Neuronal stem cell (in vitro differentiated cells): ENCODE results near the gene MTX2.
A peak's percentile ranks its signal among the peaks of the same experiment; 100 is the strongest.

ENCODE experiments used
- DNase-seq: peaks from one replicate; pipeline ENCODE4 v3.0.0-alpha.2; 2013; ENCODE audit warnings: low spot score
- H2AFZ ChIP-seq: one replicate; pipeline ENCODE4 v1.6.1; 2013; ENCODE audit warnings: mild to moderate bottlenecking, low read length, inconsistent platforms
- H2AK5ac ChIP-seq: 2 replicates; pipeline ENCODE4 v1.6.1; 2013; ENCODE audit warnings: low read depth, mild to moderate bottlenecking, inconsistent platforms, low read length, moderate library complexity, mixed read lengths
- H2BK120ac ChIP-seq: 2 replicates; pipeline ENCODE4 v1.6.1; 2013; ENCODE audit warnings: low read depth, mild to moderate bottlenecking, inconsistent platforms, low read length, moderate library complexity, mixed read lengths
- H2BK12ac ChIP-seq: one replicate; pipeline ENCODE4 v1.6.1; 2013; ENCODE audit warnings: low read length, inconsistent platforms
- H2BK15ac ChIP-seq: 2 replicates; pipeline ENCODE4 v1.6.1; 2013; ENCODE audit warnings: mild to moderate bottlenecking, low read length, inconsistent platforms, mixed read lengths
- H2BK5ac ChIP-seq: one replicate; pipeline ENCODE4 v1.6.1; 2013; ENCODE audit warnings: inconsistent platforms, mild to moderate bottlenecking, low read length, moderate library complexity
- H3K14ac ChIP-seq: one replicate; pipeline ENCODE4 v1.6.1; 2013; ENCODE audit warnings: low read length, inconsistent platforms
- H3K18ac ChIP-seq: 2 replicates; pipeline ENCODE4 v1.6.1; 2013; ENCODE audit warnings: low read length, inconsistent platforms
- H3K23ac ChIP-seq: 2 replicates; pipeline ENCODE4 v1.6.1; 2013; ENCODE audit warnings: low read depth, mild to moderate bottlenecking, mixed read lengths, low read length, inconsistent platforms; ENCODE audit not compliant: poor library complexity
- H3K27ac ChIP-seq: replicated peaks from 3 replicates; pipeline ENCODE4 v1.5.1; 2013; ENCODE audit warnings: low read length, inconsistent platforms
- H3K27me3 ChIP-seq, 3 experiments: 2 replicates each; pipeline ENCODE4 v1.6.1; 2013; ENCODE audit warnings: low read length in 3 of 3, mild to moderate bottlenecking in 2 of 3, inconsistent platforms in 1 of 3, low read depth in 1 of 3, mixed read lengths in 1 of 3, moderate library complexity in 1 of 3; ENCODE audit not compliant: control insufficient read depth in 3 of 3, insufficient read depth in 3 of 3
- H3K36me3 ChIP-seq, 2 donors: replicated peaks in 1 of 2; 2 replicates each; pipeline ENCODE4 v1.6.1; 2013; ENCODE audit warnings: low read length in 2 of 2; ENCODE audit not compliant: control insufficient read depth in 2 of 2, insufficient read depth in 2 of 2
- H3K4ac ChIP-seq: 2 replicates; pipeline ENCODE4 v1.6.1; 2013; ENCODE audit warnings: inconsistent platforms, mild to moderate bottlenecking, low read length, moderate library complexity
- H3K4me1 ChIP-seq, 2 donors: 1 replicate in 1 of 2; 2 replicates in 1 of 2; pipeline ENCODE4 v1.6.1; 2013; ENCODE audit warnings: low read length in 2 of 2, low read depth in 1 of 2; ENCODE audit not compliant: control insufficient read depth in 2 of 2, insufficient read depth in 1 of 2
- H3K4me2 ChIP-seq: one replicate; pipeline ENCODE4 v1.6.1; 2013; ENCODE audit warnings: mild to moderate bottlenecking, low read length, inconsistent platforms; ENCODE audit not compliant: insufficient read depth, poor library complexity, severe bottlenecking
- H3K4me3 ChIP-seq, 2 donors: 2 replicates each; pipeline ENCODE4 v1.5.1; 2013; ENCODE audit warnings: low read length in 2 of 2, mild to moderate bottlenecking in 2 of 2, inconsistent platforms in 1 of 2, moderate library complexity in 1 of 2
- H3K79me1 ChIP-seq: one replicate; pipeline ENCODE4 v1.6.1; 2013; ENCODE audit warnings: low read depth, mild to moderate bottlenecking, inconsistent platforms, low read length, moderate library complexity
- H3K9ac ChIP-seq: one replicate; pipeline ENCODE4 v1.6.1; 2013; ENCODE audit warnings: mild to moderate bottlenecking, low read depth, low read length, inconsistent platforms; ENCODE audit not compliant: poor library complexity
- H3K9me3 ChIP-seq, 2 donors: replicated peaks in 1 of 2; 2 replicates each; pipeline versions ENCODE3 to v1.6.1; 2013; ENCODE audit warnings: low read length in 2 of 2, mild to moderate bottlenecking in 2 of 2, inconsistent platforms in 1 of 2, low read depth in 1 of 2, mixed read lengths in 1 of 2, moderate library complexity in 1 of 2; ENCODE audit not compliant: control insufficient read depth in 2 of 2, insufficient read depth in 1 of 2
- H4K8ac ChIP-seq: one replicate; pipeline ENCODE4 v1.6.1; 2013; ENCODE audit warnings: low read depth, mild to moderate bottlenecking, inconsistent platforms, low read length, moderate library complexity
- H4K91ac ChIP-seq: one replicate; pipeline ENCODE4 v1.6.1; 2013; ENCODE audit warnings: low read length, low read depth, mild to moderate bottlenecking, inconsistent platforms; ENCODE audit not compliant: poor library complexity
- WGBS, 2 donors: extraction: QIAGEN DNeasy Blood & Tissue Kit; methylation state at CpG; one replicate each; pipeline ENCODE4 v1.1.7; 2013; ENCODE audit warnings: missing lambda C conversion rate in 2 of 2, mixed read lengths in 1 of 2; ENCODE audit not compliant: insufficient read length in 2 of 2, insufficient replicate concordance in 1 of 2; ENCODE audit errors: extremely low coverage in 2 of 2; 5-methylcytosine and 5-hydroxymethylcytosine counted together

Gene MTX2

GRCh38 chr2:176261136-176261535, 8.1 kb upstream of the MTX2 start:
- H3K36me3 ChIP-seq = no peaks in the 10 kb centered on the region
- DNase-seq = no peak
- no peak overlapping the region for H2AFZ ChIP-seq
- H3K4me3 ChIP-seq = no peak overlapping the region
- no peak overlapping the region for H2BK5ac ChIP-seq
- H3K27me3 ChIP-seq = peaks cover 0 to 9% (median 0%) of the 10 kb centered on the region in 3 experiments
- no peak overlapping the region for H2BK12ac ChIP-seq
- no peak overlapping the region for H2BK15ac ChIP-seq
- H3K4ac ChIP-seq = no peak overlapping the region
- H3K79me1 ChIP-seq = no peaks in the 10 kb centered on the region
- no peaks in the 10 kb centered on the region for H3K4me1 ChIP-seq
- H3K9me3 ChIP-seq = no peaks in the 10 kb centered on the region
- no peak overlapping the region for H2BK120ac ChIP-seq
- H3K18ac ChIP-seq = no peak overlapping the region
- no peak overlapping the region for H3K9ac ChIP-seq
- no peak overlapping the region for H2AK5ac ChIP-seq
- no peak overlapping the region for H3K23ac ChIP-seq
- no peak overlapping the region for H3K14ac ChIP-seq
- no peak overlapping the region for H3K4me2 ChIP-seq
- no peak overlapping the region for H4K8ac ChIP-seq
- H4K91ac ChIP-seq = no peak overlapping the region
- no peak overlapping the region for H3K27ac ChIP-seq

- H3K14ac ChIP-seq = no peak overlapping the region
- H3K4ac ChIP-seq = no peak overlapping the region
- peaks cover 2% of the 10 kb centered on the region for H3K79me1 ChIP-seq
- H3K23ac ChIP-seq = peak overlapping the region; percentile 96
- peak overlapping the region; percentile 100 for H2AFZ ChIP-seq
- no peak overlapping the region for H2BK15ac ChIP-seq
- no peak overlapping the region for H4K8ac ChIP-seq
- H2BK12ac ChIP-seq = no peak overlapping the region
- peaks cover 0 to 1% of the 10 kb centered on the region in 2 donors for H3K4me1 ChIP-seq
- no peak overlapping the region for H2BK5ac ChIP-seq
- H2BK120ac ChIP-seq = no peak overlapping the region
- no CpG with 5 or more reads among the region's 10 CpGs for WGBS, 2 donors
- peak overlapping the region; percentile 85 to 90 for H3K4me3 ChIP-seq
- H3K27ac ChIP-seq = no peak overlapping the region
- no peak overlapping the region for H2AK5ac ChIP-seq
- no peak overlapping the region for H3K9ac ChIP-seq
- H4K91ac ChIP-seq = no peak overlapping the region
- peaks cover 0 to 13% (median 0%) of the 10 kb centered on the region in 3 experiments for H3K27me3 ChIP-seq
- peaks cover 0 to 11% of the 10 kb centered on the region in 2 donors for H3K36me3 ChIP-seq
- peaks cover 0 to 3% of the 10 kb centered on the region in 2 donors for H3K9me3 ChIP-seq
- no peak overlapping the region for H3K18ac ChIP-seq
- no peak for DNase-seq
- peak overlapping the region; percentile 80 for H3K4me2 ChIP-seq
These were observed 295 bp upstream of the MTX2 start for GRCh38 chr2:176268976-176269318.

DNA sequence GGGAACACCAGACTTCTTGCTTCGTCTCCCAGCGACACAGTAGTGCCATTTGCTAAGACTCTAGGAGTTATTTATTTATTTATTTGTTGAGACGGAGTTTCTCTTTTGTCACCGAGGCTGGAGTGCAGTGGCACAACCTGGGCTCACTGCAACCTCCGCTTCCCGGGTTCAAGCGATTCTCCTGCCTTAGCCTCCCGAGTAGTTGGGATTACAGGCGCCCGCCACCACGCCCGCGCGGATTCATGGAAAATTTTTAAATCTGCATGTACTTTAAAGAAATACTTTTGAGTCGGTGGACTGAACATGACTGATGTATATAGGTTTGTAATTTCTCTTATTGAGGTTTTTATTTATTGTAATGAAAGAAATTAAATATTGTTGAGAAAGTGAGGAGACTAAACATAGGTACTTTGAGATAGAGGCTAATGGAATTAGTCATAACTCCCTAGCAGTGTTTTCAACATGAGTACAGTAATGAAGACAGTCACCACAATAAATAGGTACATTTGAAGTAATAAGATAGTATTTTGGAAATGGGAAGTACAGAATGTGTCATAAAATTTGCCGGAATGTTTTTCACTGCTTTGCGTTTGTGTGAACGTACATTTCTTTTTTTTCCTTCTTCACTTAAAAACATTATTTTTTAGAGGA, 983 bp downstream of the MTX2 start:
- no CpG with 5 or more reads among the region's 18 CpGs for WGBS, 2 donors
- H2BK120ac ChIP-seq = no peak overlapping the region

GRCh38 chr2:176272870-176273459, 3.7 kb downstream of the MTX2 start:
- Histone ChIP-seq H2AK5ac (no peak overlapping the region), H3K4me2 (no peak overlapping the region)

More for the DNA sequence above, 983 bp downstream of the MTX2 start:
- Histone ChIP-seq H2BK5ac (no peak overlapping the region), H4K8ac (no peak overlapping the region), H2BK15ac (no peak overlapping the region), H3K23ac (no peak overlapping the region), H3K4me3 (peak overlapping the region; percentile 85 to 90), H3K4ac (no peak overlapping the region), H4K91ac (no peak overlapping the region), H3K27ac (no peak overlapping the region), H3K4me1 (peaks cover 0 to 1% of the 10 kb centered on the region in 2 donors), H3K9ac (no peak overlapping the region), H3K18ac (no peak overlapping the region), H3K4me2 (peak overlapping the region; percentile 80), H3K79me1 (peaks cover 2% of the 10 kb centered on the region), H3K36me3 (peaks cover 0 to 11% of the 10 kb centered on the region in 2 donors), H2AK5ac (no peak overlapping the region), H3K27me3 (peaks cover 0 to 4% (median 0%) of the 10 kb centered on the region in 3 experiments), H3K9me3 (peaks cover 0 to 3% of the 10 kb centered on the region in 2 donors), H2AFZ (peak overlapping the region; percentile 100), H2BK12ac (no peak overlapping the region), H3K14ac (no peak overlapping the region)
- DNase-seq = no peak

More at GRCh38 chr2:176272870-176273459, 3.7 kb downstream of the MTX2 start:
- Histone ChIP-seq H2BK120ac (no peak overlapping the region), H3K36me3 (peaks cover 0 to 11% of the 10 kb centered on the region in 2 donors), H3K18ac (no peak overlapping the region), H2BK5ac (no peak overlapping the region), H3K9me3 (peaks cover 0 to 3% of the 10 kb centered on the region in 2 donors), H3K4ac (no peak overlapping the region), H2AFZ (no peak overlapping the region), H4K8ac (no peak overlapping the region), H2BK12ac (no peak overlapping the region), H2BK15ac (no peak overlapping the region), H3K4me3 (no peak overlapping the region), H3K27me3 (no peaks in the 10 kb centered on the region), H3K79me1 (peaks cover 2% of the 10 kb centered on the region), H3K9ac (no peak overlapping the region), H3K27ac (no peak overlapping the region), H3K14ac (no peak overlapping the region), H4K91ac (no peak overlapping the region), H3K23ac (no peak overlapping the region), H3K4me1 (peaks cover 0 to 1% of the 10 kb centered on the region in 2 donors)
- no peak for DNase-seq
- no CpG with 5 or more reads among the region's 4 CpGs for WGBS, 2 donors
